GM12878 (cell line): ENCODE measurements around the gene CCND2. TPM values are rescaled to one million over a fixed set of nuclear protein-coding genes. Genes with fewer than 3 reads are reported as not detected.

Experiments used
- ATAC-seq: fragments of 200-7000 bp; cut with Tn5 transposase; 3 replicates; pipeline ENCODE4 v1.9.1; 2020; ENCODE audit warnings: mild to moderate bottlenecking, moderate library complexity
- Bru-seq: library from RNA; stranded (reverse); fragments of 400-500 nt; gene quantifications from one replicate; lab custom pipeline; 2021; lab: Mats Ljungman, UMichigan
- BruChase-seq, 2 experiments: library from RNA; stranded (reverse); fragments of 400-500 nt; gene quantifications; one replicate each; lab custom pipeline; 2021; lab: Mats Ljungman, UMichigan
- BruUV-seq: library from RNA; stranded (reverse); fragments of 400-500 nt; replicated peaks from 2 replicates; lab custom pipeline; 2021; lab: Mats Ljungman, UMichigan
- CTCF ChIA-PET: fragments of 300-600 bp; sonication (Branson Sonifier 250); formaldehyde crosslinking; extraction: SDS; loops from one replicate; lab custom pipeline; 2021; ENCODE audit warnings: inconsistent platforms; lab: Yijun Ruan, JAX
- POLR2A ChIA-PET: fragments of 350-600 bp; formaldehyde crosslinking; extraction: SDS; loops from one replicate; lab custom pipeline; 2021; ENCODE audit warnings: inconsistent platforms; lab: Charles Lee
- RAD21 ChIA-PET: fragments of 300-600 bp; sonication (Branson Sonifier 250); formaldehyde crosslinking; loops from one replicate; lab custom pipeline; 2023; ENCODE audit warnings: antibody characterized with exemption; ENCODE audit not compliant: unreplicated experiment; lab: Charles Lee
- SMC1A ChIA-PET: fragments of 300-600 bp; sonication (Branson Sonifier 250); formaldehyde crosslinking; loops from one replicate; lab custom pipeline; 2023; ENCODE audit not compliant: unreplicated experiment, uncharacterized antibody; lab: Charles Lee
- DNase-seq: peaks from one replicate; pipeline ENCODE4 v3.0.0-alpha.2; 2011; ENCODE audit warnings: low read depth, low spot score
- FAIRE-seq: peaks from 3 replicates; lab custom pipeline; 2011; peaks lifted over from hg19 to GRCh38; lab: Jason Lieb, UNC
- H2AFZ ChIP-seq: 2 replicates; pipeline ENCODE4 v1.6.0; 2011; ENCODE audit warnings: low read depth, low read length, control low read depth; ENCODE audit not compliant: control insufficient read depth
- H3K27ac ChIP-seq: 2 replicates; pipeline ENCODE4 v1.5.1; 2011; ENCODE audit warnings: control low read depth; ENCODE audit not compliant: control insufficient read depth, insufficient read depth
- H3K27me3 ChIP-seq, 2 experiments: replicated peaks in 1 of 2; 2 replicates each; pipeline versions ENCODE4 v1.6.0 to v1.6.1; 2011; ENCODE audit warnings: low read length in 1 of 2; ENCODE audit not compliant: control insufficient read depth in 2 of 2, insufficient read depth in 2 of 2
- H3K36me3 ChIP-seq, 2 experiments: 2 replicates each; pipeline ENCODE4 v1.5.1; 2011; ENCODE audit warnings: low read length in 1 of 2; ENCODE audit not compliant: control insufficient read depth in 2 of 2, insufficient read depth in 2 of 2
- H3K4me1 ChIP-seq: 2 replicates; pipeline ENCODE4 v1.6.1; 2011; ENCODE audit warnings: mild to moderate bottlenecking, low read length, moderate library complexity, mixed read lengths; ENCODE audit not compliant: control insufficient read depth, insufficient read depth
- H3K4me2 ChIP-seq: 2 replicates; pipeline ENCODE4 v1.6.0; 2011; ENCODE audit warnings: control low read depth; ENCODE audit not compliant: control insufficient read depth, insufficient read depth
- H3K4me3 ChIP-seq: fragments of 200-600 bp; sonication (generic); 2 replicates; pipeline ENCODE4 v1.5.1; 2016
- H3K79me2 ChIP-seq: 2 replicates; pipeline ENCODE4 v1.6.0; 2011; ENCODE audit warnings: low read length; ENCODE audit not compliant: control insufficient read depth, insufficient read depth
- H3K9ac ChIP-seq: 2 replicates; pipeline ENCODE4 v1.8.0; 2011; ENCODE audit warnings: low read length, control low read depth, mixed read lengths; ENCODE audit not compliant: control insufficient read depth, insufficient read depth
- H3K9me3 ChIP-seq: replicated peaks from 3 replicates; pipeline ENCODE4 v1.5.1; 2011; ENCODE audit warnings: mild to moderate bottlenecking, low read length; ENCODE audit not compliant: control insufficient read depth, insufficient read depth
- H4K20me1 ChIP-seq: 2 replicates; pipeline ENCODE4 v1.6.0; 2011; ENCODE audit not compliant: control insufficient read depth, insufficient read depth
- CEBPB ChIP-seq, 2 experiments: fragments of 150-350 bp in 1 of 2; IDR thresholded peaks; 2 replicates each; pipeline ENCODE4 v1.6.1; 2012 to 2014; ENCODE audit warnings: low read depth in 2 of 2, low read length in 2 of 2, borderline replicate concordance in 1 of 2, inconsistent platforms in 1 of 2
- ESRRA ChIP-seq: IDR thresholded peaks from 2 replicates; pipeline ENCODE4 v1.6.1; 2012; ENCODE audit warnings: mild to moderate bottlenecking, low read length, improper control_type of control experiment
- LARP7 ChIP-seq: fragments of 450-650 bp; IDR thresholded peaks from 2 replicates; pipeline ENCODE4 v1.6.1; 2017; ENCODE audit warnings: mild to moderate bottlenecking
- NFXL1 ChIP-seq: fragments of 450-650 bp; IDR thresholded peaks from 2 replicates; pipeline ENCODE4 v1.6.1; 2017; ENCODE audit warnings: antibody characterized with exemption, mild to moderate bottlenecking, borderline replicate concordance
- RELA ChIP-seq: fragments of 450-650 bp; IDR thresholded peaks from 2 replicates; pipeline ENCODE4 v1.8.0; 2014; ENCODE audit warnings: borderline replicate concordance; ENCODE audit not compliant: partially characterized antibody
- WGBS: methylation state at CpG from one replicate; pipeline ENCODE4 v1.1.6; 2016; ENCODE audit warnings: low lambda C conversion rate; ENCODE audit not compliant: insufficient replicate concordance, insufficient coverage; ENCODE audit errors: missing lambda C conversion rate; 5-methylcytosine and 5-hydroxymethylcytosine counted together
- in situ Hi-C: fragments of 300-500 bp; cut with MboI; formaldehyde crosslinking; loops from 9 replicates; pipeline ENCODE4 v1.14.3; 2018; ENCODE audit warnings: mixed read lengths
- intact Hi-C: fragments of 100-400 bp; cut with micrococcal nuclease; formaldehyde crosslinking; loops from one replicate; pipeline ENCODE4 v1.14.2; 2022; ENCODE audit not compliant: unreplicated experiment
- long read RNA-seq, 2 experiments: library from polyadenylated mRNA; unstranded; transcript quantifications; one replicate each; pipeline ENCODE4 v2.0.0, GENCODE V29; 2019 to 2020
- polyA minus RNA-seq, 3 experiments: library from RNA; depleted of rRNA, polyadenylated mRNA; stranded (reverse); fragments of >200 nt; gene quantifications; 2 replicates each; pipeline ENCODE4 v1.2.3, GENCODE V29; 2011
- polyA plus RNA-seq, 11 experiments: library from polyadenylated mRNA; depleted of rRNA in 4 of 11; unstranded in 6 of 11; stranded (reverse) in 5 of 11; fragments of >200 nt; fragmentation: Nextera tagmentation in 4 of 11; fragmentation: Illumina TruSeq in 1 of 11; extraction: Ambion mirVana in 4 of 11; extraction: Trizol in 1 of 11; gene quantifications; 1 replicate in 1 of 11; 2 replicates in 10 of 11; pipeline versions ENCODE4 v1.2.1 to v1.2.3, GENCODE V29; 2011 to 2016; ENCODE audit warnings: inconsistent platforms in 2 of 11, missing spikeins in 2 of 11, low read depth in 1 of 11
- total RNA-seq, 4 experiments: library from RNA; depleted of rRNA in 3 of 4; stranded (reverse); fragments of >200 nt in 3 of 4; fragmentation: Illumina TruSeq in 1 of 4; extraction: Trizol in 1 of 4; gene quantifications; 2 replicates each; pipeline versions ENCODE4 v1.2.1 to v1.2.3, GENCODE V29; 2013 to 2021
- TF ChIP-seq, protein P1 (sequence below): fragments of 450-650 bp; IDR thresholded peaks from 2 replicates; pipeline ENCODE4 v1.6.1; 2017; ENCODE audit warnings: borderline replicate concordance
- TF ChIP-seq, protein P2 (sequence below): IDR thresholded peaks from 2 replicates; pipeline ENCODE4 v1.6.1; 2012; ENCODE audit warnings: mild to moderate bottlenecking, low read depth, low read length
- TF ChIP-seq, protein P3 (sequence below): fragments of 450-650 bp; formaldehyde crosslinking; IDR thresholded peaks from 2 replicates; pipeline ENCODE4 v1.4.0; 2022; ENCODE audit warnings: mild to moderate bottlenecking, moderate library complexity

The CCND2 gene
- total RNA-seq (2013; cell fraction: nucleolus; rRNA removed), result 335 and 378 TPM in 2 replicates
- 141 and 159 TPM in 2 replicates for total RNA-seq (2014; rRNA removed)
- 162 and 163 TPM in 2 replicates for total RNA-seq (2014; rRNA removed; fragmentation: Illumina TruSeq; extraction: Trizol)
- total RNA-seq (2021), result 248 and 260 TPM in 2 replicates
- 36.8 TPM for polyA plus RNA-seq (2011; ENCODE audit: low read depth)
- polyA plus RNA-seq (2011; rRNA removed), result 256 and 263 TPM in 2 replicates
- 171 and 198 TPM in 2 replicates for polyA plus RNA-seq (2011; cell fraction: cytosol; rRNA removed)
- 186 and 241 TPM in 2 replicates for polyA plus RNA-seq (2011; cell fraction: nucleus; rRNA removed)
- polyA plus RNA-seq (2012), result 55.9 and 67.6 TPM in 2 replicates
- 37.5 and 44.7 TPM in 2 replicates for polyA plus RNA-seq (2014; fragmentation: Illumina TruSeq; extraction: Trizol)
- polyA plus RNA-seq (2014; fragmentation: Nextera tagmentation; extraction: Ambion mirVana), result 100 to 1,000 TPM in 1 of 2 experiments, 10 to 100 TPM in 1; 30.1 to 100 TPM
- 73.6 and 78.9 TPM in 2 replicates for polyA plus RNA-seq (2014; rRNA removed)
- polyA plus RNA-seq (2016; fragmentation: Nextera tagmentation; extraction: Ambion mirVana), result 100 to 1,000 TPM; 183 to 200 TPM
- 651 and 710 TPM in 2 replicates for polyA minus RNA-seq (2011; rRNA and poly(A)+ RNA removed)
- polyA minus RNA-seq (2011; cell fraction: cytosol; rRNA and poly(A)+ RNA removed), result 245 and 274 TPM in 2 replicates
- 123 and 187 TPM in 2 replicates for polyA minus RNA-seq (2011; cell fraction: nucleus; rRNA and poly(A)+ RNA removed)
- percentile 99 among the genes with signal in this experiment for Bru-seq, nascent RNA
- BruChase-seq, experiment 1, labeled RNA remaining after a 6-hour chase, result percentile 100 among the genes with signal in this experiment
- BruChase-seq, experiment 2, labeled RNA remaining after a 2-hour chase, result percentile 100 among the genes with signal in this experiment
- long read RNA-seq, experiment 1, full-length matches to known transcripts, result 82 of 150 reads
- long read RNA-seq, experiment 1, partial matches to known transcripts, result 3 of 150 reads
- long read RNA-seq, experiment 1, other reads (novel, unspliced or antisense), result 65 of 150 reads
- long read RNA-seq, experiment 2, full-length matches to known transcripts, result 125 of 308 reads
- long read RNA-seq, experiment 2, partial matches to known transcripts, result 7 of 308 reads
- long read RNA-seq, experiment 2, other reads (novel, unspliced or antisense), result 176 of 308 reads

DNA sequence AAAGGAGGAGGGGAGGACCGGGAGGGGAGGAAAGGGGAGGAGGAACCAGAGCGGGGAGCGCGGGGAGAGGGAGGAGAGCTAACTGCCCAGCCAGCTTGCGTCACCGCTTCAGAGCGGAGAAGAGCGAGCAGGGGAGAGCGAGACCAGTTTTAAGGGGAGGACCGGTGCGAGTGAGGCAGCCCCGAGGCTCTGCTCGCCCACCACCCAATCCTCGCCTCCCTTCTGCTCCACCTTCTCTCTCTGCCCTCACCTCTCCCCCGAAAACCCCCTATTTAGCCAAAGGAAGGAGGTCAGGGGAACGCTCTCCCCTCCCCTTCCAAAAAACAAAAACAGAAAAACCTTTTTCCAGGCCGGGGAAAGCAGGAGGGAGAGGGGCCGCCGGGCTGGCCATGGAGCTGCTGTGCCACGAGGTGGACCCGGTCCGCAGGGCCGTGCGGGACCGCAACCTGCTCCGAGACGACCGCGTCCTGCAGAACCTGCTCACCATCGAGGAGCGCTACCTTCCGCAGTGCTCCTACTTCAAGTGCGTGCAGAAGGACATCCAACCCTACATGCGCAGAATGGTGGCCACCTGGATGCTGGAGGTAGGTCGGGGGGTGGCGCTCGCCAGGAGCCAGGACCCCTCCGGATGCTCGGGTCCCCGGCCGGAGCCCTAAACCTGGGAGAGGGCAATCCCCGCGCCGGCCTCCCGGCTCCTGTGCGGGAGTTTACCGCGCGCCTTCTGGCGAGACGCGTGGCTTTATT lies at the start of gene CCND2:
CCND2 (plus strand) TSS at position 111 of the 744 bp plus-strand sequence; CDS start at position 390, 279 bp downstream.
- BruUV-seq, result TSS peak; percentile 60
- Histone ChIP-seq H3K9ac (peak within 1 kb of the TSS; percentile 96), H3K27ac (peak within 1 kb of the TSS; percentile 86), H3K9me3 (no peaks in the 10 kb centered on the region), H3K36me3 (peaks cover 5 to 15% of the 10 kb centered on the region in 2 experiments), H3K79me2 (peaks cover 71% of the 10 kb centered on the region), H2AFZ (peak within 1 kb of the TSS; percentile 66), H3K27me3 (no peaks in the 10 kb centered on the region), H4K20me1 (0 out of 2 replicates have a peak, but pooled peaks cover 8% of the 10 kb centered on the region), H3K4me3 (peak within 1 kb of the TSS; percentile 99), H3K4me1 (peaks cover 25% of the 10 kb centered on the region), H3K4me2 (peak within 1 kb of the TSS; percentile 81)
- peak; percentile 49 for ATAC-seq
- ChIA-PET SMC1A (interaction anchor here (1.0 to 14.5 kb wide), 7 partner anchors 11 to 166 kb away, joined by 3 to 344 read pairs (median 12); no protein-coding TSS in a partner anchor), POLR2A (interaction anchor here (0.5 to 12.1 kb wide), 8 partner anchors 12 to 398 kb away, joined by 3 to 193 read pairs (median 28); no protein-coding TSS in a partner anchor), RAD21 (interaction anchor here (0.8 to 8.1 kb wide), 14 partner anchors 9 to 275 kb away, joined by 3 to 171 read pairs (median 22); no protein-coding TSS in a partner anchor), CTCF (interaction anchor here (1.1 to 13.0 kb wide), 6 partner anchors 58 to 167 kb away, joined by 4 to 184 read pairs (median 58); no protein-coding TSS in a partner anchor)
- FAIRE-seq, result peak; percentile 65
- intact Hi-C loops (loop anchor here (1.0 to 10.0 kb wide), 4 partner anchors 59 to 402 kb away; partner anchors contain the start of gene PARP11), in situ Hi-C loops (loop anchor here (10.0 kb wide), 1 partner anchor 129 kb away; no protein-coding TSS in a partner anchor)
- DNase-seq, result peak; percentile 69
- 1% methylated on average over 47 of the region's 52 CpGs for WGBS
- peak; percentile 55 for TF ChIP-seq RELA
- TF ChIP-seq CEBPB (IDR thresholded peaks at IDR 0.05; ENCODE audit: borderline replicate concordance in 1 of 2, low read depth in 2 of 2, low read length in 2 of 2), result no peak
- TF ChIP-seq, protein P1, sequence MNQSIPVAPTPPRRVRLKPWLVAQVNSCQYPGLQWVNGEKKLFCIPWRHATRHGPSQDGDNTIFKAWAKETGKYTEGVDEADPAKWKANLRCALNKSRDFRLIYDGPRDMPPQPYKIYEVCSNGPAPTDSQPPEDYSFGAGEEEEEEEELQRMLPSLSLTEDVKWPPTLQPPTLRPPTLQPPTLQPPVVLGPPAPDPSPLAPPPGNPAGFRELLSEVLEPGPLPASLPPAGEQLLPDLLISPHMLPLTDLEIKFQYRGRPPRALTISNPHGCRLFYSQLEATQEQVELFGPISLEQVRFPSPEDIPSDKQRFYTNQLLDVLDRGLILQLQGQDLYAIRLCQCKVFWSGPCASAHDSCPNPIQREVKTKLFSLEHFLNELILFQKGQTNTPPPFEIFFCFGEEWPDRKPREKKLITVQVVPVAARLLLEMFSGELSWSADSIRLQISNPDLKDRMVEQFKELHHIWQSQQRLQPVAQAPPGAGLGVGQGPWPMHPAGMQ, result no peak
- TF ChIP-seq, protein P2, sequence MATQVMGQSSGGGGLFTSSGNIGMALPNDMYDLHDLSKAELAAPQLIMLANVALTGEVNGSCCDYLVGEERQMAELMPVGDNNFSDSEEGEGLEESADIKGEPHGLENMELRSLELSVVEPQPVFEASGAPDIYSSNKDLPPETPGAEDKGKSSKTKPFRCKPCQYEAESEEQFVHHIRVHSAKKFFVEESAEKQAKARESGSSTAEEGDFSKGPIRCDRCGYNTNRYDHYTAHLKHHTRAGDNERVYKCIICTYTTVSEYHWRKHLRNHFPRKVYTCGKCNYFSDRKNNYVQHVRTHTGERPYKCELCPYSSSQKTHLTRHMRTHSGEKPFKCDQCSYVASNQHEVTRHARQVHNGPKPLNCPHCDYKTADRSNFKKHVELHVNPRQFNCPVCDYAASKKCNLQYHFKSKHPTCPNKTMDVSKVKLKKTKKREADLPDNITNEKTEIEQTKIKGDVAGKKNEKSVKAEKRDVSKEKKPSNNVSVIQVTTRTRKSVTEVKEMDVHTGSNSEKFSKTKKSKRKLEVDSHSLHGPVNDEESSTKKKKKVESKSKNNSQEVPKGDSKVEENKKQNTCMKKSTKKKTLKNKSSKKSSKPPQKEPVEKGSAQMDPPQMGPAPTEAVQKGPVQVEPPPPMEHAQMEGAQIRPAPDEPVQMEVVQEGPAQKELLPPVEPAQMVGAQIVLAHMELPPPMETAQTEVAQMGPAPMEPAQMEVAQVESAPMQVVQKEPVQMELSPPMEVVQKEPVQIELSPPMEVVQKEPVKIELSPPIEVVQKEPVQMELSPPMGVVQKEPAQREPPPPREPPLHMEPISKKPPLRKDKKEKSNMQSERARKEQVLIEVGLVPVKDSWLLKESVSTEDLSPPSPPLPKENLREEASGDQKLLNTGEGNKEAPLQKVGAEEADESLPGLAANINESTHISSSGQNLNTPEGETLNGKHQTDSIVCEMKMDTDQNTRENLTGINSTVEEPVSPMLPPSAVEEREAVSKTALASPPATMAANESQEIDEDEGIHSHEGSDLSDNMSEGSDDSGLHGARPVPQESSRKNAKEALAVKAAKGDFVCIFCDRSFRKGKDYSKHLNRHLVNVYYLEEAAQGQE, result no peak
- TF ChIP-seq NFXL1, result peak; percentile 98
- peak; percentile 68; the same call in 1 of the 2 replicates for TF ChIP-seq LARP7
- TF ChIP-seq, protein P3, sequence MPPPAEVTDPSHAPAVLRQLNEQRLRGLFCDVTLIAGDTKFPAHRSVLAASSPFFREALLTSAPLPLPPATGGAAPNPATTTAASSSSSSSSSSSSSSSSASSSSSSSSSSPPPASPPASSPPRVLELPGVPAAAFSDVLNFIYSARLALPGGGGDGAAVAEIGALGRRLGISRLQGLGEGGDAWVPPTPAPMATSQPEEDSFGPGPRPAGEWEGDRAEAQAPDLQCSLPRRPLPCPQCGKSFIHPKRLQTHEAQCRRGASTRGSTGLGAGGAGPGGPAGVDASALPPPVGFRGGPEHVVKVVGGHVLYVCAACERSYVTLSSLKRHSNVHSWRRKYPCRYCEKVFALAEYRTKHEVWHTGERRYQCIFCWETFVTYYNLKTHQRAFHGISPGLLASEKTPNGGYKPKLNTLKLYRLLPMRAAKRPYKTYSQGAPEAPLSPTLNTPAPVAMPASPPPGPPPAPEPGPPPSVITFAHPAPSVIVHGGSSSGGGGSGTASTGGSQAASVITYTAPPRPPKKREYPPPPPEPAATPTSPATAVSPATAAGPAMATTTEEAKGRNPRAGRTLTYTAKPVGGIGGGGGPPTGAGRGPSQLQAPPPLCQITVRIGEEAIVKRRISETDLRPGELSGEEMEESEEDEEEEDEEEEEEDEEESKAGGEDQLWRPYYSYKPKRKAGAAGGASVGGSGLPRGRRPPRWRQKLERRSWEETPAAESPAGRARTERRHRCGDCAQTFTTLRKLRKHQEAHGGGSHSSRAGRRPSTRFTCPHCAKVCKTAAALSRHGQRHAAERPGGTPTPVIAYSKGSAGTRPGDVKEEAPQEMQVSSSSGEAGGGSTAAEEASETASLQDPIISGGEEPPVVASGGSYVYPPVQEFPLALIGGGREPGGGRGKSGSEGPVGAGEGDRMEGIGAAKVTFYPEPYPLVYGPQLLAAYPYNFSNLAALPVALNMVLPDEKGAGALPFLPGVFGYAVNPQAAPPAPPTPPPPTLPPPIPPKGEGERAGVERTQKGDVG (CRISPR knock-in tag), result no peak
- no peak for TF ChIP-seq ESRRA
